Trophoblast cell (in vitro differentiated cells and primary cell): Measurements from ENCODE around the gene SWI5.

Experiments used
- DNase-seq, 2 donors: peaks; one replicate each; pipeline ENCODE4 v3.0.0-alpha.2; 2016
- H2AFZ ChIP-seq: 2 replicates; pipeline ENCODE4 v1.6.1; 2013; ENCODE audit warnings: low read length, moderate library complexity, mild to moderate bottlenecking; ENCODE audit not compliant: insufficient read depth, poor library complexity
- H2AK5ac ChIP-seq: 2 replicates; pipeline ENCODE4 v1.6.1; 2013; ENCODE audit warnings: mild to moderate bottlenecking, low read length
- H2BK120ac ChIP-seq: 2 replicates; pipeline ENCODE4 v1.6.1; 2013; ENCODE audit warnings: low read length, mild to moderate bottlenecking, moderate library complexity; ENCODE audit not compliant: insufficient read depth, poor library complexity
- H2BK12ac ChIP-seq: 2 replicates; pipeline ENCODE4 v1.6.1; 2013; ENCODE audit warnings: mild to moderate bottlenecking, low read length, moderate library complexity
- H2BK5ac ChIP-seq: 2 replicates; pipeline ENCODE4 v1.6.1; 2013; ENCODE audit warnings: low read length, low read depth, moderate library complexity, mild to moderate bottlenecking; ENCODE audit not compliant: poor library complexity
- H3K14ac ChIP-seq: 2 replicates; pipeline ENCODE4 v1.6.1; 2013; ENCODE audit warnings: mild to moderate bottlenecking, low read length
- H3K18ac ChIP-seq: 2 replicates; pipeline ENCODE4 v1.6.1; 2013; ENCODE audit warnings: mild to moderate bottlenecking, low read length
- H3K23ac ChIP-seq: 2 replicates; pipeline ENCODE4 v1.6.1; 2013; ENCODE audit warnings: low read length
- H3K27ac ChIP-seq: 2 replicates; pipeline ENCODE4 v1.5.1; 2013; ENCODE audit warnings: low read depth, mild to moderate bottlenecking, inconsistent platforms, low read length, moderate library complexity
- H3K27me3 ChIP-seq: 2 replicates; pipeline ENCODE4 v1.6.1; 2013; ENCODE audit warnings: inconsistent platforms, mild to moderate bottlenecking, low read length, moderate library complexity; ENCODE audit not compliant: insufficient read depth
- H3K36me3 ChIP-seq, 2 experiments: 1 replicate in 1 of 2; 2 replicates in 1 of 2; pipeline ENCODE4 v1.6.1; 2013; ENCODE audit warnings: low read length in 2 of 2, mild to moderate bottlenecking in 2 of 2, moderate library complexity in 1 of 2; ENCODE audit not compliant: insufficient read depth in 2 of 2, control insufficient read depth in 1 of 2
- H3K4ac ChIP-seq: 2 replicates; pipeline ENCODE4 v1.6.1; 2013; ENCODE audit warnings: low read depth, mild to moderate bottlenecking, low read length, moderate library complexity
- H3K4me1 ChIP-seq, 2 experiments: 1 replicate in 1 of 2; 2 replicates in 1 of 2; pipeline ENCODE4 v1.6.1; 2013; ENCODE audit warnings: low read length in 2 of 2, mild to moderate bottlenecking in 2 of 2, moderate library complexity in 1 of 2; ENCODE audit not compliant: insufficient read depth in 2 of 2, control insufficient read depth in 1 of 2
- H3K4me2 ChIP-seq: 2 replicates; pipeline ENCODE4 v1.6.1; 2013; ENCODE audit warnings: inconsistent platforms, mild to moderate bottlenecking, low read length, moderate library complexity
- H3K4me3 ChIP-seq: 2 replicates; pipeline ENCODE4 v1.5.1; 2013; ENCODE audit warnings: mild to moderate bottlenecking, low read depth, low read length, inconsistent platforms
- H3K79me1 ChIP-seq: one replicate; pipeline ENCODE4 v1.6.1; 2013; ENCODE audit warnings: low read length
- H3K79me2 ChIP-seq: 2 replicates; pipeline ENCODE4 v1.6.1; 2013; ENCODE audit warnings: low read length, mild to moderate bottlenecking; ENCODE audit not compliant: control insufficient read depth, insufficient read depth, poor library complexity
- H3K9ac ChIP-seq: 2 replicates; pipeline ENCODE4 v1.6.1; 2013; ENCODE audit warnings: mild to moderate bottlenecking, low read length
- H3K9me3 ChIP-seq: 2 replicates; pipeline ENCODE4 v1.6.1; 2013; ENCODE audit warnings: low read depth, mild to moderate bottlenecking, control low read depth, inconsistent platforms, low read length; ENCODE audit not compliant: insufficient read depth
- H4K12ac ChIP-seq: 2 replicates; pipeline ENCODE4 v1.6.1; 2013; ENCODE audit warnings: low read depth, mild to moderate bottlenecking, low read length, moderate library complexity
- H4K8ac ChIP-seq: 2 replicates; pipeline ENCODE4 v1.6.1; 2013; ENCODE audit warnings: low read depth, mild to moderate bottlenecking, low read length, moderate library complexity
- H4K91ac ChIP-seq: one replicate; pipeline ENCODE4 v1.6.1; 2013; ENCODE audit warnings: low read depth, mild to moderate bottlenecking, low read length, moderate library complexity
- WGBS: extraction: QIAGEN DNeasy Blood & Tissue Kit; methylation state at CpG from one replicate; pipeline ENCODE4 v1.1.7; 2013; ENCODE audit warnings: missing lambda C conversion rate; ENCODE audit not compliant: insufficient read length, insufficient coverage; ENCODE audit errors: extremely low coverage; 5-methylcytosine and 5-hydroxymethylcytosine counted together

SWI5 gene

DNA sequence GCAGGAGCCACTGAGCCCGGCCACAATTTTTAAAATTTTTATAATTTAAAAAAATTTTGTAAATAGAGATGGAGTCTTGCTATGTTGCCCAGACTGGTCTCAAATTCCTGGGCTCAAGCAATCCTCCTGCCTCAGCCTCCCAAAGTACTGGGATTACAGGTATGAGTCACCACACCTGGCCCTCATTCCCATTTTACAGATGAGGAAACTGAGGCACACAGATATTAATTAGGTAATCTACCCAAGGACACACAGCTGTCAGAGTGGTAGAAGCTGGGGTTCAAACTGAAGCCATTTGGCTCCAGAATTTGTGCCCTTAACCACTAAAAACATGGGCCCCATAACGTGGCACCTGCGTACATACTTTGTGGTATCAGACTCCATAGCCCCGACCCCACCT, 38.6 kb downstream of the SWI5 start:
- Histone ChIP-seq H2AK5ac (no peak overlapping the region), H4K91ac (no peak overlapping the region), H2BK5ac (no peak overlapping the region), H3K4me3 (no peak overlapping the region), H4K12ac (no peak overlapping the region), H3K9ac (no peak overlapping the region), H3K79me1 (no peaks in the 10 kb centered on the region), H3K27ac (no peak overlapping the region), H3K18ac (no peak overlapping the region), H2BK120ac (no peak overlapping the region), H2BK12ac (no peak overlapping the region), H3K4me2 (no peak overlapping the region), H3K4me1 (no peaks in the 10 kb centered on the region), H3K23ac (no peak overlapping the region), H3K9me3 (no peaks in the 10 kb centered on the region), H3K14ac (no peak overlapping the region), H3K27me3 (no peaks in the 10 kb centered on the region), H3K4ac (no peak overlapping the region), H4K8ac (no peak overlapping the region), H3K79me2 (no peaks in the 10 kb centered on the region), H3K36me3 (peaks cover 44 to 56% of the 10 kb centered on the region in 2 experiments), H2AFZ (no peak overlapping the region)
- DNase-seq: no peak
- no CpG with 5 or more reads among the region's 4 CpGs for WGBS

DNA sequence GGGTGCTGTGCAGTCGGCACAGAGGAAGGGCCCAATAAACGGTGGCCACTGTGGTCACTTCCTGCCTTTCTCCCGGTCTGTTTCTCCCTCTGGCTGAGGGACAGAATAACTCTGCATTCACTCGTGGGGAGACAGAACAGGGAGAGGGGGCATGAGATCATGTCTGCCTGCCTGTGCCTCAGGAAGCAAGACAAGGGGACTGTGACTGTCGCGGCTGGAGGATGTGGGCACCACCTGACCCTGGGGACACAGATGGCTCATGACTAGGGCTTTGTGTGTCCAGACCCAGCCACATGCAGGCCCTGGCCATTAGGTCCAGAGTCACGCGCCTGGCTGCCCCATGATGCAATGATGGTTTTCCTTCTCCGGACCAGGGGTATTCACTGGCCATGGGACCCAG, 40.3 kb downstream of the SWI5 start:
- Histone ChIP-seq H4K12ac (no peak overlapping the region), H3K9ac (no peak overlapping the region), H4K91ac (no peak overlapping the region), H2AFZ (no peak overlapping the region), H3K4me1 (peaks cover 1% of the 10 kb centered on the region in 2 experiments), H3K14ac (no peak overlapping the region), H3K9me3 (no peaks in the 10 kb centered on the region), H3K36me3 (peaks cover 29 to 42% of the 10 kb centered on the region in 2 experiments), H3K18ac (no peak overlapping the region), H3K4me3 (no peak overlapping the region), H3K4ac (no peak overlapping the region), H2BK5ac (no peak overlapping the region), H3K79me1 (no peaks in the 10 kb centered on the region), H3K27ac (no peak overlapping the region), H2BK120ac (no peak overlapping the region), H2BK12ac (no peak overlapping the region), H3K4me2 (no peak overlapping the region), H3K27me3 (no peaks in the 10 kb centered on the region), H2AK5ac (no peak overlapping the region), H4K8ac (no peak overlapping the region), H3K79me2 (no peaks in the 10 kb centered on the region), H3K23ac (no peak overlapping the region)
- WGBS: no CpG with 5 or more reads among the region's 9 CpGs
- DNase-seq: no peak

DNA sequence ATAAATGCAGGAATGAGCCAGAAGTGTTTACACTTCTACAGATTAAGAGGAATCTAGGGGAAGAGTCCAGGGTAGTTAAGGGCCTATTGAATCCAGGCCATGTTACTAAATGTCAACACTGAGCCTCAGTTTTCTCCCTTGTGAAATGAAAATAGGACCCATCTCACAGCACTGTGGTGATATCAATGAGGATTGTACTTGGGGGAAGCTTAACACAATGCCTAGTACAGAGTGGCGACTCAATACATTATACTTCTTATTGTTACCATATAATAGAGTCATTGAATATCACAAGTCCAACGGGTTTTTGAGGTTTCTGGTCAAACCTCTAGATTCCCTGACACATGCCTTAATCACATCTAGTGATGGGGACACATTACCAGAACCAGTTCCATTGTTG, 41.6 kb downstream of the SWI5 start:
- no peak overlapping the region for H4K12ac ChIP-seq
- no peak overlapping the region for H2AK5ac ChIP-seq
- H3K36me3 ChIP-seq: peaks cover 24 to 41% of the 10 kb centered on the region in 2 experiments
- peaks cover 2% of the 10 kb centered on the region for H3K79me2 ChIP-seq
- H3K27ac ChIP-seq: no peak overlapping the region
- no peak overlapping the region for H3K4me3 ChIP-seq
- H2AFZ ChIP-seq: no peak overlapping the region
- H3K79me1 ChIP-seq: peaks cover 3% of the 10 kb centered on the region
- H3K4ac ChIP-seq: no peak overlapping the region
- no peak overlapping the region for H2BK120ac ChIP-seq
- H3K14ac ChIP-seq: no peak overlapping the region
- peaks cover 2 to 5% of the 10 kb centered on the region in 2 experiments for H3K4me1 ChIP-seq
- H3K23ac ChIP-seq: no peak overlapping the region
- no peak overlapping the region for H2BK5ac ChIP-seq
- no peak for DNase-seq
- no peaks in the 10 kb centered on the region for H3K9me3 ChIP-seq
- no CpG with 5 or more reads among the region's 2 CpGs for WGBS
- H2BK12ac ChIP-seq: no peak overlapping the region
- H4K91ac ChIP-seq: no peak overlapping the region
- H3K18ac ChIP-seq: no peak overlapping the region
- no peak overlapping the region for H3K4me2 ChIP-seq
- no peak overlapping the region for H3K9ac ChIP-seq
- no peak overlapping the region for H4K8ac ChIP-seq
- no peaks in the 10 kb centered on the region for H3K27me3 ChIP-seq

DNA sequence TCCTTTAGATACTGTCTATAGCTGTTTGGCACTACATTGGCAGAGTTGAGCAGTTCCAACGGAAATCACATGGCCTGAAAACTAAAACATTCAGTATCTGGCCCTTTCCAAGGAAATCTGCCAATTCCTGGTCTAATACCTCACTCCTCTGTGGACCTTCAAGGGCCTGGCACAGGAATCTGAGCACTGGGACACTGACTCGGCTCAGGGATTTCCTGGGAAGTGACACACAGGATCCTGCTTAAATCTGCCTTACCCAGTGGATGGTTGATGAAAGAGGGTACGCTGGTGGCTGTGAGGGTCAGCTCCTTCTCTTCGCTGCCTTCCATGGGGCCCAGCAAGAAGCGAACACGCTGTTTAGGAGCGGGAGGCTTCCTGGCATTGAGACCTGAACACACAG, 45.3 kb downstream of the SWI5 start:
- no peak overlapping the region for H2AFZ ChIP-seq
- WGBS: no CpG with 5 or more reads among the region's 7 CpGs
- peak overlapping the region; percentile 3 for H4K91ac ChIP-seq

More for the DNA sequence above, 45.3 kb downstream of the SWI5 start:
- no peak overlapping the region for H3K18ac ChIP-seq
- H3K4me2 ChIP-seq: peak overlapping the region; percentile 70
- H3K23ac ChIP-seq: no peak overlapping the region
- peaks cover 18 to 27% of the 10 kb centered on the region in 2 experiments for H3K36me3 ChIP-seq
- peaks cover 7% of the 10 kb centered on the region for H3K79me2 ChIP-seq
- H4K12ac ChIP-seq: no peak overlapping the region
- H2BK120ac ChIP-seq: no peak overlapping the region
- no peak overlapping the region for H3K9ac ChIP-seq
- peak overlapping the region; percentile 14 for H3K4ac ChIP-seq
- no peak overlapping the region for H2BK5ac ChIP-seq
- H3K27ac ChIP-seq: no peak overlapping the region
- no peak overlapping the region for H3K4me3 ChIP-seq
- H4K8ac ChIP-seq: peak overlapping the region; percentile 27
- peaks cover 3% of the 10 kb centered on the region for H3K79me1 ChIP-seq
- H2BK12ac ChIP-seq: no peak overlapping the region
- no peaks in the 10 kb centered on the region for H3K9me3 ChIP-seq
- no peak overlapping the region for H3K14ac ChIP-seq
- peaks cover 9% of the 10 kb centered on the region in 2 experiments for H3K4me1 ChIP-seq
- no peak overlapping the region for H2AK5ac ChIP-seq
- no peak for DNase-seq
- H3K27me3 ChIP-seq: no peaks in the 10 kb centered on the region
